ENCODE results near the gene PRPF6. TPM values are rescaled to one million over a fixed set of nuclear protein-coding genes. Genes with fewer than 3 reads are reported as not detected.
A peak's percentile ranks its signal among the peaks of the same experiment; 100 is the strongest.
"Not testable (repeated sequence)": the region's sequence is repeated elsewhere in the genome, so short reads cannot be mapped to it uniquely, and the experiment has no call there.

Gene PRPF6
- total and polyA plus RNA-seq, 10 donors: 39.9 to 71.1 (median 60.8) TPM

GRCh38 chr20:63974402-63975200, 6.3 kb upstream of the PRPF6 start:
- WGBS, 5 donors: 79 to 87% (median 86%) methylated on average over 19 of the region's 19 CpGs
- H3K9me3 ChIP-seq: no peaks in the 10 kb centered on the region
- H3K4me3 ChIP-seq: no peak overlapping the region
- TF ChIP-seq POLR2A (IDR thresholded peaks at IDR 0.05) (no peak), CTCF (IDR thresholded peaks at IDR 0.05 in 8 of 11, conservative IDR thresholded peaks at IDR 0.05 in 3 of 11) (no peak), POLR2AphosphoS5 (IDR thresholded peaks at IDR 0.05) (no peak)
- DNase-seq: no peak
- intact Hi-C loops (cut with DNase I; ENCODE audit: low total_unique reads): loop anchor here (5.0 kb wide), 1 partner anchor 437 kb away; the partner anchor contains the start of gene PTK6
- H3K36me3 ChIP-seq: peaks cover 0 to 22% (median 3%) of the 10 kb centered on the region in 6 donors
- H3K27ac ChIP-seq: no peak overlapping the region
- H3K27me3 ChIP-seq (replicated peaks in 1 of 7): peaks cover 0 to 3% (median 0%) of the 10 kb centered on the region in 7 donors
- peaks cover 20 to 75% (median 50%) of the 10 kb centered on the region in 6 donors for H3K4me1 ChIP-seq

- DNase-seq; H3K4me3 ChIP-seq; H3K9me3 ChIP-seq; intact Hi-C loops (cut with DNase I; ENCODE audit: low total_unique reads); H3K27me3 ChIP-seq (replicated peaks in 1 of 7); H3K27ac ChIP-seq: not testable (repeated sequence)
- H3K4me1 ChIP-seq: peaks cover 33 to 74% (median 59%) of the 10 kb centered on the region in 6 donors
- H3K36me3 ChIP-seq: peaks cover 0 to 22% (median 3%) of the 10 kb centered on the region in 6 donors
- WGBS, 5 donors: 85 to 95% (median 89%) methylated on average over 7 of the region's 7 CpGs
Observed at GRCh38 chr20:63976511-63976910, 4.4 kb upstream of the PRPF6 start.

- WGBS, 5 donors: 83 to 96% (median 89%) methylated on average over 16 to 18 of the region's 18 CpGs
- Histone ChIP-seq H3K27me3 (replicated peaks in 1 of 7) (no peaks in the 10 kb centered on the region), H3K4me3 (no peak overlapping the region), H3K9me3 (no peaks in the 10 kb centered on the region), H3K27ac (peak overlapping the region in 3 of 8 donors; percentile 89 to 93 (median 92)), H3K36me3 (peaks cover 0 to 22% (median 3%) of the 10 kb centered on the region in 6 donors), H3K4me1 (peaks cover 37 to 74% (median 60%) of the 10 kb centered on the region in 6 donors)
- TF ChIP-seq POLR2A (IDR thresholded peaks at IDR 0.05) (no peak), POLR2AphosphoS5 (IDR thresholded peaks at IDR 0.05) (no peak), CTCF (IDR thresholded peaks at IDR 0.05 in 8 of 11, conservative IDR thresholded peaks at IDR 0.05 in 3 of 11) (no peak)
- DNase-seq: peak; percentile 79
- intact Hi-C loops (cut with DNase I; ENCODE audit: low total_unique reads): no loop called here
Observed at GRCh38 chr20:63976980-63977738, 3.8 kb upstream of the PRPF6 start.

GRCh38 chr20:63977739-63978276, 3.1 kb upstream of the PRPF6 start:
- intact Hi-C loops (cut with DNase I; ENCODE audit: low total_unique reads): no loop called here

More at GRCh38 chr20:63977739-63978276, 3.1 kb upstream of the PRPF6 start:
- peaks cover 0 to 27% (median 5%) of the 10 kb centered on the region in 6 donors for H3K36me3 ChIP-seq
- H3K27ac ChIP-seq: peak overlapping the region in 6 of 8 donors; percentile 83 to 93 (median 88)
- DNase-seq: peak; percentile 79
- H3K9me3 ChIP-seq: no peaks in the 10 kb centered on the region
- WGBS, 5 donors: 38 to 64% (median 55%) methylated on average over 11 to 16 of the region's 16 CpGs
- H3K4me3 ChIP-seq: peak overlapping the region in 2 of 8 donors; percentile 75 to 81
- TF ChIP-seq POLR2AphosphoS5 (IDR thresholded peaks at IDR 0.05) (no peak), POLR2A (IDR thresholded peaks at IDR 0.05) (no peak), CTCF (IDR thresholded peaks at IDR 0.05 in 8 of 11, conservative IDR thresholded peaks at IDR 0.05 in 3 of 11) (no peak)
- H3K27me3 ChIP-seq (replicated peaks in 1 of 7): no peaks in the 10 kb centered on the region
- peaks cover 44 to 74% (median 63%) of the 10 kb centered on the region in 6 donors for H3K4me1 ChIP-seq

Data from spleen (tissue), 11 donors.